Astrocyte (in vitro differentiated cells and primary cell): Measurements from ENCODE around the gene BAZ1B.

Source experiments
- CTCF ChIP-seq: IDR thresholded peaks from 2 replicates; pipeline ENCODE4 v1.5.1; 2011; ENCODE audit warnings: low read depth, mild to moderate bottlenecking, inconsistent platforms, low read length, moderate library complexity; ENCODE audit not compliant: insufficient read depth
- EZH2 ChIP-seq: IDR thresholded peaks from 2 replicates; pipeline ENCODE4 v1.6.1; 2012; ENCODE audit warnings: mild to moderate bottlenecking, low read length, inconsistent platforms; ENCODE audit not compliant: insufficient read depth

DNA sequence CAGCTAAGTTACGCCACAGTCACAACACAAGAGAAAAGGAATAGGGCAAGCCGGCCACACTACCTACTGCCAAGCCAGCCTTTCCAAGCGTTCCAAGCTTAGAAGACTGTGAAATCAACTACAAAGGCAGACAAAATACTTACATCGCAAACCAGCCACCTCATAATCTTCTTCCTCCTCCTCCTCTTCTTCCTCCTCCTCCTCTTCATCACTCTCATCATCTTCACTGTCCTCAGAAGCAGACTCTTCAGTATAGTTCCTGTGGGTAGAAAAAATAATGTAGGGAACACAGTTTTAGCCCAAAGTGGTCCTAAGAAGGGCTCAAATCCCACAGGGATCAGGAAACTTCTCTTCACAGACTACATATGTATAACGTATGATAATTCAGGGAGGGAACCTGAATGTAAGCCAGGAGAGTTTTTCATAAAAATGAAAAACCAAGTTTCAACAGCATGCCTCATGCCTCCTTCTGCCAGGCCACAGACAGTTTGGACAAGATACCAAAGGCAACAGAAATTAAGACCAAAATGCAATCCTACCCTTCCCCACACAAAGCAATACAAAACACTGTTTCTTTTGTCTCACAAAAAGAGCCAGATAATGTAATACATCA is 74.9 kb downstream of the BAZ1B start:
- no peak for TF ChIP-seq CTCF
- no peak for TF ChIP-seq EZH2
